H1 (cell line): ENCODE measurements around the gene GALNT7. TPM values are rescaled to one million over a fixed set of nuclear protein-coding genes. Genes with fewer than 3 reads are reported as not detected.

Experiments
- CTCF ChIA-PET: fragments of 300-600 bp; sonication (Branson Sonifier 250); formaldehyde crosslinking; loops from one replicate; lab custom pipeline; 2021; ENCODE audit not compliant: partially characterized antibody; lab: Charles Lee
- POLR2A ChIA-PET: fragments of 300-600 bp; sonication (Branson Sonifier 250); formaldehyde crosslinking; loops from one replicate; lab custom pipeline; 2021; ENCODE audit warnings: inconsistent platforms; ENCODE audit not compliant: partially characterized antibody; lab: Charles Lee
- DNase-seq, 2 experiments: peaks; one replicate each; pipeline versions ENCODE4 v3.0.0 to v3.0.0-alpha.2; 2010 to 2022; ENCODE audit warnings: low spot score in 2 of 2, low read depth in 1 of 2, mixed read lengths in 1 of 2
- FAIRE-seq: peaks from 2 replicates; lab custom pipeline; 2011; peaks lifted over from hg19 to GRCh38; lab: Jason Lieb, UNC
- H2AFZ ChIP-seq: 2 replicates; pipeline ENCODE4 v1.8.1; 2012; ENCODE audit warnings: low read length, inconsistent platforms
- H2AK5ac ChIP-seq: 2 replicates; pipeline ENCODE4 v1.6.1; 2013; ENCODE audit warnings: low read depth, low read length
- H2BK120ac ChIP-seq: replicated peaks from 2 replicates; pipeline ENCODE3; 2013; ENCODE audit warnings: low read depth, low read length, inconsistent platforms
- H2BK12ac ChIP-seq: 2 replicates; pipeline ENCODE4 v1.6.1; 2013; ENCODE audit warnings: low read depth, low read length
- H2BK15ac ChIP-seq: 2 replicates; pipeline ENCODE4 v1.6.1; 2013; ENCODE audit warnings: low read length
- H2BK20ac ChIP-seq: 2 replicates; pipeline ENCODE4 v1.6.1; 2013; ENCODE audit warnings: low read length
- H2BK5ac ChIP-seq: 2 replicates; pipeline ENCODE4 v1.6.1; 2013; ENCODE audit warnings: low read depth, low read length
- H3K14ac ChIP-seq: 2 replicates; pipeline ENCODE4 v1.6.1; 2013; ENCODE audit warnings: inconsistent platforms; ENCODE audit not compliant: insufficient read length
- H3K18ac ChIP-seq: 2 replicates; pipeline ENCODE4 v1.6.1; 2013; ENCODE audit warnings: low read length; ENCODE audit errors: extremely low read depth
- H3K23ac ChIP-seq: 2 replicates; pipeline ENCODE4 v1.6.1; 2013; ENCODE audit warnings: inconsistent platforms; ENCODE audit not compliant: insufficient read length
- H3K23me2 ChIP-seq: 2 replicates; pipeline ENCODE4 v1.6.1; 2013; ENCODE audit warnings: low read depth, low read length
- H3K27ac ChIP-seq: 2 replicates; pipeline ENCODE4 v1.6.1; 2011; ENCODE audit warnings: low read depth, low read length, inconsistent platforms
- H3K27me3 ChIP-seq, 4 experiments: replicated peaks in 1 of 4; 1 replicate in 1 of 4; 2 replicates in 3 of 4; pipeline versions ENCODE4 v1.6.1 to v1.8.1; 2011 to 2013; ENCODE audit warnings: low read length in 3 of 4, mild to moderate bottlenecking in 3 of 4, inconsistent platforms in 2 of 4, mixed read lengths in 2 of 4, moderate library complexity in 1 of 4; ENCODE audit not compliant: control insufficient read depth in 3 of 4, insufficient read depth in 3 of 4; ENCODE audit errors: extremely low read depth in 1 of 4
- H3K36me3 ChIP-seq, 4 experiments: 2 replicates each; pipeline versions ENCODE4 v1.6.1 to v1.8.1; 2011 to 2013; ENCODE audit warnings: mild to moderate bottlenecking in 4 of 4, low read length in 3 of 4, moderate library complexity in 2 of 4, control low read depth in 1 of 4, inconsistent platforms in 1 of 4; ENCODE audit not compliant: insufficient read depth in 4 of 4, control insufficient read depth in 2 of 4
- H3K4ac ChIP-seq: replicated peaks from 2 replicates; pipeline ENCODE3; 2013; ENCODE audit warnings: low read length, low read depth, mixed read lengths, inconsistent platforms; ENCODE audit not compliant: insufficient read length
- H3K4me1 ChIP-seq, 4 experiments: replicated peaks in 1 of 4; 1 replicate in 1 of 4; 2 replicates in 3 of 4; pipeline versions ENCODE4 v1.6.1 to v1.8.1; 2011 to 2013; ENCODE audit warnings: low read length in 3 of 4, inconsistent platforms in 2 of 4, mixed read lengths in 1 of 4; ENCODE audit not compliant: insufficient read depth in 4 of 4, control insufficient read depth in 3 of 4
- H3K4me2 ChIP-seq, 2 experiments: 2 replicates each; pipeline versions ENCODE4 v1.6.1 to v1.8.1; 2011 to 2013; ENCODE audit warnings: low read depth in 2 of 2, low read length in 2 of 2, control low read depth in 1 of 2, inconsistent platforms in 1 of 2, mild to moderate bottlenecking in 1 of 2; ENCODE audit not compliant: insufficient read depth in 1 of 2
- H3K4me3 ChIP-seq, 4 experiments: fragments of 200-600, 300-600 bp in 1 of 4; sonication (generic), shearing (Covaris generic), sonication (Bioruptor Twin) in 1 of 4; 2 replicates each; pipeline versions ENCODE4 v1.5.1 to v1.8.1; 2011 to 2016; ENCODE audit warnings: low read length in 4 of 4, low read depth in 3 of 4, control low read depth in 2 of 4, inconsistent platforms in 2 of 4, mild to moderate bottlenecking in 2 of 4, mixed read lengths in 1 of 4, moderate library complexity in 1 of 4; ENCODE audit not compliant: insufficient read depth in 2 of 4; ENCODE audit errors: extremely low read depth in 1 of 4
- H3K56ac ChIP-seq: replicated peaks from 2 replicates; pipeline ENCODE3; 2013; ENCODE audit warnings: low read depth, mild to moderate bottlenecking, mixed read lengths, low read length, inconsistent platforms; ENCODE audit not compliant: insufficient read length
- H3K79me1 ChIP-seq: 2 replicates; pipeline ENCODE4 v1.6.1; 2013; ENCODE audit warnings: low read depth, low read length, control low read depth
- H3K79me2 ChIP-seq, 2 experiments: 2 replicates each; pipeline versions ENCODE4 v1.6.1 to v1.8.1; 2012 to 2013; ENCODE audit warnings: low read length in 2 of 2, mild to moderate bottlenecking in 2 of 2, inconsistent platforms in 1 of 2; ENCODE audit not compliant: insufficient read depth in 2 of 2, control insufficient read depth in 1 of 2
- H3K9ac ChIP-seq, 4 experiments: replicated peaks in 1 of 4; 1 replicate in 1 of 4; 2 replicates in 3 of 4; pipeline versions ENCODE4 v1.6.1 to v1.8.1; 2011 to 2013; ENCODE audit warnings: low read depth in 3 of 4, low read length in 3 of 4, control low read depth in 2 of 4, mild to moderate bottlenecking in 2 of 4, moderate library complexity in 2 of 4, inconsistent platforms in 1 of 4; ENCODE audit errors: extremely low read depth in 1 of 4
- H3K9me3 ChIP-seq, 2 experiments: 2 replicates each; pipeline versions ENCODE4 v1.6.1 to v1.8.1; 2012 to 2013; ENCODE audit warnings: mild to moderate bottlenecking in 2 of 2, moderate library complexity in 2 of 2, control low read depth in 1 of 2, inconsistent platforms in 1 of 2, low read depth in 1 of 2, low read length in 1 of 2, mixed read lengths in 1 of 2; ENCODE audit not compliant: insufficient read depth in 2 of 2
- H4K20me1 ChIP-seq, 2 experiments: replicated peaks in 1 of 2; 2 replicates each; pipeline versions ENCODE3 to v1.8.1; 2011 to 2013; ENCODE audit warnings: inconsistent platforms in 2 of 2, low read length in 2 of 2, mild to moderate bottlenecking in 1 of 2; ENCODE audit not compliant: insufficient read depth in 2 of 2, control insufficient read depth in 1 of 2
- H4K5ac ChIP-seq: 2 replicates; pipeline ENCODE4 v1.6.1; 2013; ENCODE audit warnings: low read length, low read depth, mixed read lengths, inconsistent platforms; ENCODE audit not compliant: insufficient read length
- H4K8ac ChIP-seq: 2 replicates; pipeline ENCODE4 v1.8.0; 2013; ENCODE audit warnings: mild to moderate bottlenecking, moderate library complexity, low read length, inconsistent platforms; ENCODE audit not compliant: insufficient read depth; ENCODE audit errors: extremely low read depth
- H4K91ac ChIP-seq: replicated peaks from 2 replicates; pipeline ENCODE3; 2013; ENCODE audit warnings: low read length, mixed read lengths, inconsistent platforms; ENCODE audit not compliant: insufficient read length
- GTF2F1 ChIP-seq: IDR thresholded peaks from 2 replicates; pipeline ENCODE4 v1.6.1; 2012; ENCODE audit warnings: low read depth, low read length, improper control_type of control experiment, borderline replicate concordance
- SP1 ChIP-seq: IDR thresholded peaks from 2 replicates; pipeline ENCODE4 v1.6.1; 2011; ENCODE audit warnings: low read depth, low read length
- WGBS, 2 experiments: shearing (Covaris generic) in 1 of 2; methylation state at CpG; one replicate each; pipeline versions ENCODE4 v1.1.6 to v1.1.7; 2013 to 2015; ENCODE audit warnings: low lambda C conversion rate in 2 of 2, mixed read lengths in 2 of 2, inconsistent platforms in 1 of 2, low coverage in 1 of 2, missing lambda C conversion rate in 1 of 2; ENCODE audit not compliant: insufficient replicate concordance in 2 of 2, insufficient coverage in 1 of 2, insufficient read length in 1 of 2; ENCODE audit errors: extremely low coverage in 1 of 2, missing lambda C conversion rate in 1 of 2; 5-methylcytosine and 5-hydroxymethylcytosine counted together
- polyA plus RNA-seq, 7 experiments: library from polyadenylated mRNA; depleted of rRNA in 3 of 7; stranded (reverse) in 5 of 7; unstranded in 2 of 7; fragments of >200 nt in 5 of 7; fragments of 200-250 nt in 2 of 7; gene quantifications; 1 replicate in 5 of 7; 2 replicates in 1 of 7; 4 replicates in 1 of 7; pipeline versions ENCODE4 v1.2.1 to v1.2.3, GENCODE V29; 2011 to 2013; ENCODE audit warnings: missing spikeins in 2 of 7, mixed read lengths in 2 of 7
- total RNA-seq: library from RNA; stranded (reverse); fragmentation: NEBNext Ultra II Directional; extraction: Animal tissue kit (Norgen Biotek cat#: 25700); gene quantifications from 2 replicates; pipeline ENCODE4 v1.2.1, GENCODE V29; 2021

Gene GALNT7
- total and polyA plus RNA-seq, 2 of the 8 experiments (the other 6 are each of a cell fraction or from before 2014, with no cell fraction given), result 22.4 to 85.5 TPM

- H2BK15ac ChIP-seq, result no peak overlapping the region
- H2BK20ac ChIP-seq, result no peak overlapping the region
- ChIA-PET POLR2A (no interaction called here), CTCF (interaction anchor here (0.6 to 1.9 kb wide), 5 partner anchors 10 to 1198 kb away, joined by 3 to 6 read pairs (median 3); no protein-coding TSS in a partner anchor)
- no peak overlapping the region for H3K4me2 ChIP-seq
- no peak overlapping the region for H3K14ac ChIP-seq
- no peak overlapping the region for H3K23ac ChIP-seq
- no peaks in the 10 kb centered on the region for H3K36me3 ChIP-seq
- no peaks in the 10 kb centered on the region for H3K23me2 ChIP-seq
- H4K8ac ChIP-seq, result no peak overlapping the region
- H4K20me1 ChIP-seq, result peaks cover 2 to 3% of the 10 kb centered on the region in 2 experiments
- H2BK12ac ChIP-seq, result no peak overlapping the region
- no peak overlapping the region for H2BK120ac ChIP-seq
- H3K27ac ChIP-seq, result no peak overlapping the region
- WGBS, 2 experiments, result 84% methylated on average over 1 of the region's 1 CpG; no CpG with 5 or more reads in 1 of the 2 experiments
- no peak overlapping the region for H3K4ac ChIP-seq
- no peak overlapping the region for H2AK5ac ChIP-seq
- peaks cover 2 to 12% (median 6%) of the 10 kb centered on the region in 4 experiments; a peak in 5 of 7 replicates for H3K4me1 ChIP-seq
- H2BK5ac ChIP-seq, result no peak overlapping the region
- no peak for TF ChIP-seq SP1
- no peak for TF ChIP-seq GTF2F1
- H4K91ac ChIP-seq, result no peak overlapping the region
- H3K79me1 ChIP-seq, result no peaks in the 10 kb centered on the region; the same call in 1 of the 2 replicates
- H3K4me3 ChIP-seq, result no peak overlapping the region
- H3K18ac ChIP-seq, result no peak overlapping the region
- H3K56ac ChIP-seq, result no peak overlapping the region
- FAIRE-seq (no peak), DNase-seq (no peak)
- H3K79me2 ChIP-seq, result peaks cover 4 to 96% of the 10 kb centered on the region in 2 experiments; a peak in 3 of 4 replicates
- H4K5ac ChIP-seq, result no peak overlapping the region
- H3K27me3 ChIP-seq, result no peaks in the 10 kb centered on the region
- no peak overlapping the region for H2AFZ ChIP-seq
- H3K9ac ChIP-seq, result no peak overlapping the region
- no peaks in the 10 kb centered on the region for H3K9me3 ChIP-seq
Measured at GRCh38 chr4:173214231-173214630, 45.6 kb downstream of the GALNT7 start.
